Stimulated activated CD4-positive, alpha-beta T cell treated with anti-CD3 and anti-CD28 coated beads, Interleukin-15, amount 100 ng/mL, for 1 hour (primary cell): ENCODE data around the gene EPX.
"Not testable (repeated sequence)": the region's sequence is repeated elsewhere in the genome, so short reads cannot be mapped to it uniquely, and the experiment has no call there.

ENCODE experiments used
- DNase-seq, 2 donors: peaks; one replicate each; pipeline ENCODE4 v3.0.0-alpha.2; 2020; ENCODE audit warnings: low read depth in 1 of 2, low spot score in 1 of 2

Gene EPX

GRCh38 chr17:58192612-58193011 lies at the start of gene EPX:
TSS of gene EPX (plus strand) at chr17:58192726. CDS start at chr17:58192847, 121 bp downstream.
- no peak for DNase-seq

GRCh38 chr17:58143335-58143734 lies 49.2 kb upstream of the EPX start:
- DNase-seq = not testable (repeated sequence)

GRCh38 chr17:58144801-58145200 lies 47.7 kb upstream of the EPX start:
- DNase-seq = no peak

GRCh38 chr17:58147930-58148434 lies 44.5 kb upstream of the EPX start, which contains the start of gene OR4D1:
TSS of gene OR4D1 (plus strand) at chr17:58148384. CDS start at chr17:58155154, 6,770 bp downstream.
- no peak for DNase-seq

- DNase-seq = no peak
Observed at GRCh38 chr17:58148609-58149008, 43.9 kb upstream of the EPX start.

- DNase-seq = no peak
Observed at GRCh38 chr17:58150394-58150793, 42.1 kb upstream of the EPX start.

GRCh38 chr17:58153046-58153445 lies 39.5 kb upstream of the EPX start:
- peak in 1 of 2 donors; percentile 23 for DNase-seq

GRCh38 chr17:58153671-58154070 lies 38.9 kb upstream of the EPX start:
- no peak for DNase-seq

- DNase-seq = peak; percentile 6 to 36
Observed at GRCh38 chr17:58156839-58157803, 35.4 kb upstream of the EPX start.

- DNase-seq = no peak
Observed at GRCh38 chr17:58158181-58158580, 34.3 kb upstream of the EPX start.

- DNase-seq = no peak
Observed at GRCh38 chr17:58161566-58161965, 31.0 kb upstream of the EPX start.

- DNase-seq = no peak
Observed at GRCh38 chr17:58165981-58166380, 26.5 kb upstream of the EPX start.

GRCh38 chr17:58166682-58167081 lies 25.8 kb upstream of the EPX start, which contains the start of gene OR4D2:
TSS of gene OR4D2 (plus strand) at chr17:58166982. CDS start at chr17:58169656, 2,674 bp downstream.
- no peak for DNase-seq

GRCh38 chr17:58170622-58171021 lies 21.9 kb upstream of the EPX start:
- no peak for DNase-seq

GRCh38 chr17:58172369-58173071 lies 20.0 kb upstream of the EPX start:
- no peak for DNase-seq

GRCh38 chr17:58174871-58175270 lies 17.7 kb upstream of the EPX start:
- DNase-seq = no peak

- DNase-seq = no peak
Observed at GRCh38 chr17:58176200-58176599, 16.3 kb upstream of the EPX start.

GRCh38 chr17:58181796-58182195 lies 10.7 kb upstream of the EPX start:
- DNase-seq = no peak

GRCh38 chr17:58183514-58183913 lies 9.0 kb upstream of the EPX start:
- no peak for DNase-seq

GRCh38 chr17:58184308-58184985 lies 8.1 kb upstream of the EPX start:
- no peak for DNase-seq
